HUDEP-2 (cell line): Measurements from ENCODE around the gene CLEC18A.
"Not testable (repeated sequence)": the region's sequence is repeated elsewhere in the genome, so short reads cannot be mapped to it uniquely, and the experiment has no call there.

Experiments
- DNase-seq, 76 experiments: peaks; one replicate each; lab custom pipeline; 2025; ENCODE audit not compliant: unreplicated experiment in 76 of 76; lab: John Stamatoyannopoulos, UW

Gene CLEC18A

DNA sequence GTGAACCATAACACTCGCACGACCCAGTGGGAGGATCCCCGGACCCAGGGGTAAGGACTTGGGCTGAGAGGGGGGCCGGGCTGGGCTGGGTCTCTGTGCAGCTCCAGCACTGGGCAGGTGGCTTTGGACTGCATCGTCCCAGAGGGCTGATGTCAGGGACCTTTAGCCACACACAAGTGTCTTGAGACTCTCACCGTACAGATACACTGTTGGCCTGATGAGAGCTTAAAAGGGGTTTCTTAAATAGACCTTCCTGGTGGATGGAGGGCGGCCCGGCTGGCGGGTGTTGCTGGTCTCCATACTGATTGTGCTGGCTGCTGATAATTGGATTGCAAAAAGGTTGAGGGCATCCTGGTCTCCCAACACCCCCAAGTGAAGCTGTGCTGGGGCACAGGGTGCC, 21.7 kb upstream of the CLEC18A start:
- no peak for DNase-seq

GRCh38 chr16:69930117-69930776, 20.9 kb upstream of the CLEC18A start:
- DNase-seq: peak in 59 of 76 experiments; percentile 2 to 72 (median 29)

DNA sequence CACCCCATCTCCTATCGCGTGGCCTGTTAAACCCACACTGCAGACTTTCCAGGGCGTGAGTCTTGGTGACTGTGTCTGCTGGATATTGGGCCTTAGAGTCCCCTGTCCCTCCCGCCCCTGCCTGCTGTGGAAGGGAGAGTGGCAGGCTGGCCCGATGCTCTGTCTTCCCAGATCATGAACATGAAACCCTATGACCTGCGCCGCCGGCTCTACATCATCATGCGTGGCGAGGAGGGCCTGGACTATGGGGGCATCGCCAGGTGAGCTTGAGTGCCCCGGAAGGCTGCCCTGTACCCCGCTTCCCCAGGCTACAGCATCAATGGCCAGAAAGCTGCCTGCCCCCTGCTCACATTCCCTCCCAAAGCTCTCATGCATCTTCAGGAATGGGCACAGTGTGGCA, 19.5 kb upstream of the CLEC18A start:
- DNase-seq: no peak

DNA sequence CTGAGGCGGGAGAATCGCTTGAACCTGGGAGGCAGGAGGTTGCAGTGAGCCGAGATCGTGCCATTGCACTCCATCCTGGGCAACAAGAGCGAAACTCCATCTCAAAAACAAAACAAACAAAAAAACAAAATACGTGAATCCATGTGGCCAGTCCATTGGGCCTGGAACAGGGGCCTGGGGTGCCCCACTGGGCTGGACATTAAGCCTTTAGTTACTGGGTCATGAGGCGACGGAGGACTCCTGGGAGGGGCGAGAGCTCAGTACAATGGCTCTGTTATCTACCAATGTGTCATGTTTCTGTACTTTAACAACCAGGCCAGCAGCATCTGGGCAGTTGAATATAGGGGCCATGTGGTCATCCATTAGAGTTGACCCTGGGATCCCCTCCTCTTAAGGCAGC, 18.9 kb upstream of the CLEC18A start:
- no peak for DNase-seq

- DNase-seq: no peak
Observed at GRCh38 chr16:69932691-69933392, 18.3 kb upstream of the CLEC18A start.

DNA sequence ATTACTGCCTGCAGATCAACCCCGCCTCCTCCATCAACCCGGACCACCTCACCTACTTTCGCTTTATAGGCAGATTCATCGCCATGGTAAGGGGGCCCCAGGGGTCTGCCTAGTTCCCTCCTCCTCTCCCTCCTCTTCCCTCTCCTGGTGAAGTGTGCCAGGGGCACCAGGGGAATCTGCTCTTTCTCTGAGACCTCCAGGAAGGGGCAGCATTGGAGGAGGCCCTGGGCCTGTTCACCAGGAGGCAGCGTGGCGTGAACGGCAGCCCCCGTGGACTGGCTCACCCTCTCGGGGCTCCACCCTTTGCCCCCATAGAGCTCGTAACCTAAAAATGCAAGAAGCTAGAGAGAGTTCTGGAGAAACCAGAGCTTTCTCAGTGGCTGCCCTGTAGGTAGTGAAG, 17.1 kb upstream of the CLEC18A start:
- DNase-seq: no peak

- DNase-seq: no peak
Observed at GRCh38 chr16:69934751-69935150, 16.4 kb upstream of the CLEC18A start.

DNA sequence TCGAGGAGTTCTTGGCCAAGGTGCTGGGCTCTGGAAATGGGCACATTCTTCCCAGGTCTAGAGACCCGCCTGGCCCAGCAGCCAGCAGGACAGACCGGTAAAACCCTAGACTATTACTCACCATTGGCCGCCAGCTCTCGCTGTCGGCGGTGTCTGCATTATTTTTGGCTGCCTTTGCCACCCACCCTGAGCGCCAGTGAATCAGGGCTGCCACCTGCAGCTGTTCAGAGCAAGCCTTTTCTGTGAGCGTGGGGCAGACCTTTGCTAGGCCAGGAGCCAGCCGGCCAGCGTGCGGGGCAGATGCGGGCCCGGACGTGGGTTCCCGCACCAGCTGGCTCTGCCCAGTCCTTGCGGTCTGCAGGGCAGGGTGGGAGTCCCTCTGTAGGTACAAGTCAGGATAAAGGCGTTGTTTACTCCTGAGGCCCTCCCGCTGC, 15.8 kb upstream of the CLEC18A start:
- DNase-seq: no peak

DNA sequence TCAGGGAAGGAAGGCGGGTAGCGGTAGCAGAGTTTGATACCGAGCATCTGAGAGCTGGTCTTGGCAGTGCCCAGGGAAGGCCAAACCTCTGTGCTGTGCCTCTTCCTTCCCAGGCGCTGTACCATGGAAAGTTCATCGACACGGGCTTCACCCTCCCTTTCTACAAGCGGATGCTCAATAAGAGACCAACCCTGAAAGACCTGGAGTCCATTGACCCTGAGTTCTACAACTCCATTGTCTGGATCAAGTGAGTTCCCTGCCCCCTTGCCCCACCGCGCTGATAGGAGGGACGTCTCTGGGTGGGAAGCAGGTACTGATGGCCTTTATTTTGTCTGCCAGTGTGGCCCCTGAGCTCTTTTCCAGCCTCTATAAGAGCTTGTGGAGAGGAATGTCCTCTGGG, 15.4 kb upstream of the CLEC18A start:
- no peak for DNase-seq

GRCh38 chr16:69936252-69936651, 14.9 kb upstream of the CLEC18A start:
- no peak for DNase-seq

DNA sequence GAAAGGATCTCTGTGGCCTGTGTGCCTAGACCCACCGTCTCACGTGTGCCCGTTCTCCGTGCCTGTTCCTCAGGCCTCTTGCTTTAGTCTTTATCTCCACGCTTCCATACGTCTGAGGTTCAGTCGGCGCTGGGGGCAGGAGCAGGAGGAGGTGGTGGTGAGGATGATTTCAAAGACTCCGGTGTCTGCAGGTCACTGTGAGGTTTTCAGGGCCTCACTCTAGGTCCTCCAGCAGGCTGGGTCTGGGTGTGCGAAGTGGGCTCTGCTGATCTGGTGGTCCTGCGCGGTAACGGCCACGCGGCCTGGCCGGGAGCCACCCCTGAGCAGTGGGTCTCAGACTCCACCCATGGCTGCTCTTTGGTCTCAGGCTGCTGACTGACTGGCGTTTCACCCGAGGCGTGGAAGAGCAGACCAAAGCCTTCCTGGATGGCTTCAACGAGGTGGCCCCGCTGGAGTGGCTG, 14.4 kb upstream of the CLEC18A start:
- no peak for DNase-seq

GRCh38 chr16:69937465-69937951, 13.6 kb upstream of the CLEC18A start:
- DNase-seq: no peak

DNA sequence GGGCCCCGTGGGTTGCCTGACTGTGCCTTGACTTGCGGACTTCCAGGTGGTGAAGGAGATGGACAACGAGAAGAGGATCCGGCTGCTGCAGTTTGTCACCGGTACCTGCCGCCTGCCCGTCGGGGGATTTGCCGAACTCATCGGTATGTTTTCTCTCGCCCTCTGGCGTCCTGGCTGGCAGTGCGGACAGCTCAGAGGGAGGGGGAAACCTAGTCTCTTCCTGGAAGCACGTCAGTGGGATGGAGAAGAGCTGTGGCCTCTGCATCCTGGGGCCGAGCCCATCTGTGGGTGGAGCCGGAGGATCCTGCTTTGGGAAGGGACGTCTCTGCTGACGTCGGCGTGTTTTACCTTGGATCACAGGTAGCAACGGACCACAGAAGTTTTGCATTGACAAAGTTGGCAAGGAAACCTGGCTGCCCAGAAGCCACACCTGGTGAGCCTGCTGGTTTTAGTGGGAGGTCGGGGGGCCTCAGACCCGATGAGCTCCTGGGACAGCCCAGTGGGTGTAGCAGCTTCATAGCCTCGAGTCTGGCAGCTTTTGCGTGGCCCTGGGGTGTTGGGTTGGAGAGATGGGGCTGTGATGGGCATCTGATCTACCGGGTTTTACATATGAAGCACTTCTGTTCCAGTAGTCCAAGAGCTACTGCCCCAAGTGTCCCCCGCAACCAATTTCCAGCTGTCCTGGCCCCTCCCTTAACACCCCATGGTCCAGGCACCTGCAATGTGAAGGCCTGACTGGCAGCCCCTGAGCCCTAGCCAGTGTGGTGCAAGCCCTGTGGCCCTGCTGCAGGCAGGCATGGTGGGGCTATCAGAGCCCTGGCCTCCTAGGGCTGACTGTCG, 11.9 kb upstream of the CLEC18A start:
- no peak for DNase-seq

GRCh38 chr16:69939821-69940585, 11.1 kb upstream of the CLEC18A start:
- DNase-seq: no peak

GRCh38 chr16:69940676-69941075, 10.5 kb upstream of the CLEC18A start:
- DNase-seq: no peak

GRCh38 chr16:69941251-69942098, 9.7 kb upstream of the CLEC18A start:
- DNase-seq: no peak

DNA sequence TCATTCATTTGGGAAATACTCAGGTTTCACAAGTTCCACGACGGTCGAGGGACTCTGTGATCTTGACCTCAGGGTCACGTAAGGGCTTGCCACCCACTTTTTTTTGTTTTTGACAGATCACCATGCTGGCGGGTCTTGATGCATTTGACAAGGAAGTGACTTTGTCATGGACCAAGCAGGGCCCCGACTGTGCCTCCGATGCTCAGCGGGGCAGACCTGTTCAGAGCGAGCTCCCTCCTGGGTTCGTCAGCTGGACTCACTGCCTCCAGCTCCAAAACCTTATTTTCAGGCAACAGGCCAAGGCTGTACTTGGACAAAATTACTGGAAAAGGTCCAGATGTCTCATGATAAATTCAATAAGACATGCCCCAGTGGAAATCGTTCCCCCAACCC, 9.0 kb upstream of the CLEC18A start:
- no peak for DNase-seq

GRCh38 chr16:69942627-69943170, 8.4 kb upstream of the CLEC18A start:
- DNase-seq: no peak

- DNase-seq: not testable (repeated sequence)
Observed at GRCh38 chr16:69943241-69944036, 7.7 kb upstream of the CLEC18A start.
